Prostate gland (tissue), 2 donors: Measurements from ENCODE around the gene STXBP5L.

Experiments
- POLR2A ChIP-seq: fragments of 450-650 bp; IDR thresholded peaks from one replicate; pipeline ENCODE4 v1.6.1; 2016; ENCODE audit warnings: antibody characterized with exemption, mild to moderate bottlenecking
- POLR2AphosphoS5 ChIP-seq: sonication (generic); formaldehyde crosslinking; IDR thresholded peaks from one replicate; pipeline ENCODE4 v1.6.1; 2017; ENCODE audit warnings: antibody characterized with exemption
- TF ChIP-seq, protein P1 (sequence below), 4 experiments: fragments of 200-600 bp in 2 of 4; fragments of 450-650 bp in 2 of 4; sonication (generic) in 2 of 4; IDR thresholded peaks; 1 replicate in 3 of 4; 2 replicates in 1 of 4; pipeline ENCODE4 v1.5.1; 2016 to 2019; ENCODE audit warnings: antibody characterized with exemption in 4 of 4, mild to moderate bottlenecking in 2 of 4, moderate library complexity in 2 of 4

DNA sequence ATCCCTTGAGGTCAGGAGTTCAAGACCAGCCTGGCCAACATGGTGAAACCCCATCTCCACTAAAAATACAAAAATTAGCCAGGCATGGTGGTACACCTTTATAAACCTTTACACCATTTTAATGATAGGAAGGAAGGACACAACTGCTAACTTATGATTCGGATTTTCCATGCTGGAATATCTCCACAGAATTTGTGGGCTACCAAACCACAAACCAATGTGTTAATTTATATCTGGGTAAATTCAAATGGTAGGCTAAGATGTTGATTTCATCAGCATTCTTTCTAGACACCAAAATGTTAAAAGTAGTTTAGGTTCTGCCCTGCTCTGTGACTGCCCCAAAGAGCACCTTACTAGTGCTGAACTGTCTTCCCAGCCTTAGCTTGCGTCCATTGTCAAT lies 565.0 kb downstream of the STXBP5L start:
- TF ChIP-seq, protein P1, sequence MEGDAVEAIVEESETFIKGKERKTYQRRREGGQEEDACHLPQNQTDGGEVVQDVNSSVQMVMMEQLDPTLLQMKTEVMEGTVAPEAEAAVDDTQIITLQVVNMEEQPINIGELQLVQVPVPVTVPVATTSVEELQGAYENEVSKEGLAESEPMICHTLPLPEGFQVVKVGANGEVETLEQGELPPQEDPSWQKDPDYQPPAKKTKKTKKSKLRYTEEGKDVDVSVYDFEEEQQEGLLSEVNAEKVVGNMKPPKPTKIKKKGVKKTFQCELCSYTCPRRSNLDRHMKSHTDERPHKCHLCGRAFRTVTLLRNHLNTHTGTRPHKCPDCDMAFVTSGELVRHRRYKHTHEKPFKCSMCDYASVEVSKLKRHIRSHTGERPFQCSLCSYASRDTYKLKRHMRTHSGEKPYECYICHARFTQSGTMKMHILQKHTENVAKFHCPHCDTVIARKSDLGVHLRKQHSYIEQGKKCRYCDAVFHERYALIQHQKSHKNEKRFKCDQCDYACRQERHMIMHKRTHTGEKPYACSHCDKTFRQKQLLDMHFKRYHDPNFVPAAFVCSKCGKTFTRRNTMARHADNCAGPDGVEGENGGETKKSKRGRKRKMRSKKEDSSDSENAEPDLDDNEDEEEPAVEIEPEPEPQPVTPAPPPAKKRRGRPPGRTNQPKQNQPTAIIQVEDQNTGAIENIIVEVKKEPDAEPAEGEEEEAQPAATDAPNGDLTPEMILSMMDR (IDR thresholded peaks at IDR 0.05), result no peak
- TF ChIP-seq POLR2AphosphoS5 (no peak), POLR2A (no peak)
